Measurements from ENCODE around the gene TMEM134.

- TF ChIP-seq KDM1A (IDR thresholded peaks at IDR 0.05; ENCODE audit: low read depth) (no peak), POLR2A (IDR thresholded peaks at IDR 0.05; ENCODE audit: low read length) (no peak), CTCF (IDR thresholded peaks at IDR 0.05) (no peak), RCOR1 (IDR thresholded peaks at IDR 0.05; ENCODE audit: low read depth, low read length) (no peak), TFCP2L1 (CRISPR knock-in tag; IDR thresholded peaks at IDR 0.05) (no peak), EP300 (IDR thresholded peaks at IDR 0.05) (no peak), CEBPB (IDR thresholded peaks at IDR 0.05) (no peak), RAD21 (conservative IDR thresholded peaks at IDR 0.05 in 1 of 2, IDR thresholded peaks at IDR 0.05 in 1 of 2) (no peak), RFX5 (IDR thresholded peaks at IDR 0.05) (no peak), SMC3 (IDR thresholded peaks at IDR 0.05) (no peak), CHD4 (IDR thresholded peaks at IDR 0.05; ENCODE audit: borderline replicate concordance) (no peak)
Measured at GRCh38 chr11:67423891-67424613, 45.0 kb downstream of the TMEM134 start.

Measured in A549 (cell line).